Progenitor cell of endocrine pancreas (in vitro differentiated cells): ENCODE data around the gene GID8. TPM values are rescaled to one million over a fixed set of nuclear protein-coding genes. Genes with fewer than 3 reads are reported as not detected.

ENCODE experiments used
- DNase-seq: peaks from one replicate; pipeline ENCODE4 v3.0.0; 2021; ENCODE audit warnings: low spot score; ENCODE audit not compliant: unreplicated experiment
- H3K27ac Mint-ChIP-seq: 2 replicates; pipeline ENCODE4 v1.8.0; 2021; ENCODE audit warnings: mild to moderate bottlenecking, moderate library complexity, mixed read lengths
- H3K27me3 Mint-ChIP-seq: 2 replicates; pipeline ENCODE4 v1.8.0; 2021; ENCODE audit warnings: mixed read lengths
- H3K36me3 Mint-ChIP-seq: 2 replicates; pipeline ENCODE4 v1.8.0; 2022; ENCODE audit warnings: mixed read lengths; ENCODE audit not compliant: insufficient read depth
- H3K4me1 Mint-ChIP-seq: 2 replicates; pipeline ENCODE4 v1.8.0; 2021; ENCODE audit warnings: low read depth, mixed read lengths
- H3K4me3 Mint-ChIP-seq: 2 replicates; pipeline ENCODE4 v1.8.0; 2021; ENCODE audit warnings: low read depth, mild to moderate bottlenecking, moderate library complexity, mixed read lengths
- H3K9me3 Mint-ChIP-seq: 2 replicates; pipeline ENCODE4 v1.8.0; 2021; ENCODE audit warnings: low read depth, mixed read lengths
- total RNA-seq: library from RNA; stranded (reverse); gene quantifications from 2 replicates; pipeline ENCODE4 v1.2.1, GENCODE V29; 2021
- TF ChIP-seq, protein P1 (sequence below): fragments of 200-600 bp; sonication (generic); IDR thresholded peaks from one replicate; pipeline ENCODE4 v1.5.0; 2021; ENCODE audit warnings: antibody characterized with exemption, mild to moderate bottlenecking; ENCODE audit not compliant: unreplicated experiment

GID8 gene
- total RNA-seq, 1 donor from 2014 or later = 66.7 TPM

- peaks cover 44% of the 10 kb centered on the region for H3K4me1 Mint-ChIP-seq
- TF ChIP-seq, protein P1, sequence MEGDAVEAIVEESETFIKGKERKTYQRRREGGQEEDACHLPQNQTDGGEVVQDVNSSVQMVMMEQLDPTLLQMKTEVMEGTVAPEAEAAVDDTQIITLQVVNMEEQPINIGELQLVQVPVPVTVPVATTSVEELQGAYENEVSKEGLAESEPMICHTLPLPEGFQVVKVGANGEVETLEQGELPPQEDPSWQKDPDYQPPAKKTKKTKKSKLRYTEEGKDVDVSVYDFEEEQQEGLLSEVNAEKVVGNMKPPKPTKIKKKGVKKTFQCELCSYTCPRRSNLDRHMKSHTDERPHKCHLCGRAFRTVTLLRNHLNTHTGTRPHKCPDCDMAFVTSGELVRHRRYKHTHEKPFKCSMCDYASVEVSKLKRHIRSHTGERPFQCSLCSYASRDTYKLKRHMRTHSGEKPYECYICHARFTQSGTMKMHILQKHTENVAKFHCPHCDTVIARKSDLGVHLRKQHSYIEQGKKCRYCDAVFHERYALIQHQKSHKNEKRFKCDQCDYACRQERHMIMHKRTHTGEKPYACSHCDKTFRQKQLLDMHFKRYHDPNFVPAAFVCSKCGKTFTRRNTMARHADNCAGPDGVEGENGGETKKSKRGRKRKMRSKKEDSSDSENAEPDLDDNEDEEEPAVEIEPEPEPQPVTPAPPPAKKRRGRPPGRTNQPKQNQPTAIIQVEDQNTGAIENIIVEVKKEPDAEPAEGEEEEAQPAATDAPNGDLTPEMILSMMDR = peak; percentile 70
Observed at GRCh38 chr20:62926229-62927127, 11.5 kb upstream of the GID8 start, which contains the start of gene DIDO1. TSS of gene DIDO1 (minus strand) at chr20:62926505.

DNA sequence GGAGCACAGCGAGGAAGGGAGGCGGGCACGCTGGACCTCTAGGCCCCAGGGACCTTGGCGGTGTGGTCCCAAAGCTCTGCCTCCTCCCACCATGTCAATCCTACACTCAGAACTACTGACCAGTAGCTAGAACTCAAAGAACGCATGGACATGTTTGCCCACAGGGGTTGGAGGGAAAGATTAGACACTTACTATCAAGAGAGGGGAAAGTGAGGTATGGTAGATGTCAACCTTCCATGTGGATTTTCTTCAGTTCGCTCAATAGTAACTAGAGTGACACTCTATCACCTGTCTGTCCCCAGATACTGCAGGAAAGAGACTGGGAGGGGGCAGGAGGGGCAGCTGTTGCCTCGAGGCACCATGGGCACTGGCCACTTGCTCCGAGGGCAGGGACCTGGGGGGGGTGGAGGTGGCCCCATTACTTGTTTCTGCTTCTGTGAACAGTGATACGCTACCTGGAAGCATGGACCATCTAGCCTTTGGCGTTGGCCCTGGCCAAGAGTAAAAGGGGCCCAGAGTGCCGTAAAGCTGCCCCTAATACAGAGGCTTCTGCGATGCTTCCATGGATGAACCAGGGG is 10.7 kb upstream of the GID8 start:
- H3K4me3 Mint-ChIP-seq = peak overlapping the region; percentile 88
- H3K27ac Mint-ChIP-seq = peak overlapping the region; percentile 95
- H3K9me3 Mint-ChIP-seq = no peaks in the 10 kb centered on the region
- H3K27me3 Mint-ChIP-seq = no peaks in the 10 kb centered on the region
- peaks cover 44% of the 10 kb centered on the region for H3K4me1 Mint-ChIP-seq
- H3K36me3 Mint-ChIP-seq = no peaks in the 10 kb centered on the region
- TF ChIP-seq, protein P1 = no peak
- no peak for DNase-seq

More at GRCh38 chr20:62926229-62927127, 11.5 kb upstream of the GID8 start, which contains the start of gene DIDO1:
- no peaks in the 10 kb centered on the region for H3K9me3 Mint-ChIP-seq
- peak within 1 kb of the TSS; percentile 97 for H3K27ac Mint-ChIP-seq
- peak; percentile 75 for DNase-seq
- no peaks in the 10 kb centered on the region for H3K27me3 Mint-ChIP-seq
- no peaks in the 10 kb centered on the region for H3K36me3 Mint-ChIP-seq
- peak within 1 kb of the TSS; percentile 97 for H3K4me3 Mint-ChIP-seq

DNA sequence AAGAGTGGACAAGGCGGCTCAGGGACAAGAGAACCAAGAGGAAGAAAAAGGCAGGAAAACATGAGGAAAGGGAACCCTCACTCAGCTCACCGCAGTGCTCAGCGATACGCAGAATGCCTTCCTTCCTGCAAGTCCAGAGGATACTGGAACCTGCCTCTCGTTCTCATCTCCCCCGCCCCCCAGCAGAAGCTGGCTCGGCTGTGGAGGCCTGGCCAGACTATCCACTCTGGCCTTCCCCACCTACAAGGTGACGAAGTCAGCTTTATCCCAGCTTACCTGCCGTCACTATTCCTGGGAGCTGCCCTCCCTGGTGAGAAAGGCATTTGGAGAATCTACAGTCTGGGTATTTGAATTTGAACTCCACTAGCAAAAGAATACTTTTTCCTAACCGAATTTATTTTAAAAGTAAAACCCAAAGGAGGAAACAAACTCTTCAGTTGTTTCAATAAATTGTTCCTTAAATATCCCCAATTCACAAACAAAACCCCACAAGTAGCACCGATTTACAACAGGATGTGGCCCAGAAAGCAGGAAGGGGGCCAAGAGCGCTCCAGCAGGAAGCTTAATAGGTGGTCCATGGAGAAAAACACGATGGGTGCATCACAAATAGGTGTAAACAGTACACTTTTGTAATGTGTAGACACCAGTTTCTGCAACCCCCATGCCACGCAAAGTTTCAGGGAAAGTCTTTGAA is 9.6 kb upstream of the GID8 start:
- no peak for DNase-seq
- H3K27me3 Mint-ChIP-seq = no peaks in the 10 kb centered on the region
- peaks cover 41% of the 10 kb centered on the region for H3K4me1 Mint-ChIP-seq
- no peaks in the 10 kb centered on the region for H3K9me3 Mint-ChIP-seq
- TF ChIP-seq, protein P1 = no peak
- peak overlapping the region; percentile 88 for H3K4me3 Mint-ChIP-seq
- H3K27ac Mint-ChIP-seq = peak overlapping the region; percentile 96
- peaks cover 2% of the 10 kb centered on the region for H3K36me3 Mint-ChIP-seq

GRCh38 chr20:62929051-62929538 is 8.9 kb upstream of the GID8 start:
- H3K27me3 Mint-ChIP-seq = no peaks in the 10 kb centered on the region
- peak; percentile 61 for DNase-seq
- H3K4me3 Mint-ChIP-seq = peak overlapping the region; percentile 88
- no peaks in the 10 kb centered on the region for H3K9me3 Mint-ChIP-seq
- peak overlapping the region; percentile 96 for H3K27ac Mint-ChIP-seq
- peaks cover 2% of the 10 kb centered on the region for H3K36me3 Mint-ChIP-seq
- TF ChIP-seq, protein P1 = no peak
- H3K4me1 Mint-ChIP-seq = peaks cover 36% of the 10 kb centered on the region

- Mint-ChIP-seq H3K4me3 (no peak overlapping the region), H3K36me3 (peaks cover 2% of the 10 kb centered on the region), H3K27ac (peak overlapping the region; percentile 83), H3K9me3 (no peaks in the 10 kb centered on the region), H3K27me3 (no peaks in the 10 kb centered on the region), H3K4me1 (peaks cover 23% of the 10 kb centered on the region)
- no peak for DNase-seq
- TF ChIP-seq, protein P1 = no peak
Observed at GRCh38 chr20:62931464-62931863, 6.5 kb upstream of the GID8 start.
